GM23338 (cell line): Measurements from ENCODE around the gene DIAPH3. TPM values are rescaled to one million over a fixed set of nuclear protein-coding genes. Genes with fewer than 3 reads are reported as not detected.

Source experiments
- ATAC-seq: fragments of 200-7000 bp; cut with Tn5 transposase; 3 replicates; pipeline ENCODE4 v1.9.1; 2020
- DNase-seq: peaks from one replicate; pipeline ENCODE4 v3.0.0-alpha.2; 2015; ENCODE audit warnings: low spot score
- H2AFZ ChIP-seq: fragments of 200-600 bp; sonication (generic); 2 replicates; pipeline ENCODE4 v1.8.0; 2016; ENCODE audit warnings: antibody characterized with exemption, mild to moderate bottlenecking, moderate library complexity
- H3F3A ChIP-seq: fragments of 200-600 bp; sonication (generic); replicated peaks from 2 replicates; pipeline ENCODE4 v1.8.0; 2017; ENCODE audit warnings: antibody characterized with exemption, mixed run types, low read depth
- H3K27ac ChIP-seq: fragments of 200-600 bp; sonication (generic); 2 replicates; pipeline ENCODE4 v1.6.1; 2016; ENCODE audit warnings: low read depth
- H3K27me3 ChIP-seq: fragments of 200-600 bp; sonication (generic); 2 replicates; pipeline ENCODE4 v1.8.0; 2016; ENCODE audit warnings: mild to moderate bottlenecking, mixed run types, moderate library complexity; ENCODE audit not compliant: insufficient read depth
- H3K36me3 ChIP-seq: fragments of 200-600 bp; sonication (generic); 2 replicates; pipeline ENCODE4 v1.8.0; 2016; ENCODE audit warnings: mild to moderate bottlenecking; ENCODE audit not compliant: insufficient read depth
- H3K4me1 ChIP-seq: fragments of 200-600 bp; sonication (generic); 2 replicates; pipeline ENCODE4 v1.8.0; 2016; ENCODE audit warnings: mild to moderate bottlenecking, moderate library complexity; ENCODE audit not compliant: insufficient read depth
- H3K4me2 ChIP-seq: fragments of 200-600 bp; sonication (generic); 2 replicates; pipeline ENCODE4 v1.7.1; 2017; ENCODE audit warnings: mixed run types
- H3K4me3 ChIP-seq: fragments of 200-600 bp; sonication (generic); 2 replicates; pipeline ENCODE4 v1.6.1; 2016; ENCODE audit warnings: mixed run types
- H3K79me2 ChIP-seq: fragments of 200-600 bp; sonication (generic); replicated peaks from 2 replicates; pipeline ENCODE4 v1.8.0; 2017; ENCODE audit warnings: mild to moderate bottlenecking; ENCODE audit not compliant: insufficient read depth
- H3K9me2 ChIP-seq: fragments of 200-600 bp; sonication (generic); 2 replicates; pipeline ENCODE4 v1.8.0; 2017; ENCODE audit not compliant: insufficient read depth
- H4K20me1 ChIP-seq: fragments of 200-600 bp; sonication (generic); replicated peaks from 2 replicates; pipeline ENCODE4 v1.8.0; 2017; ENCODE audit warnings: mild to moderate bottlenecking; ENCODE audit not compliant: insufficient read depth
- H3K27ac Mint-ChIP-seq: 2 replicates; pipeline ENCODE4 v1.8.0; 2020; ENCODE audit warnings: inconsistent platforms, mild to moderate bottlenecking, moderate library complexity, mixed read lengths
- H3K27me3 Mint-ChIP-seq: 3 replicates; pipeline ENCODE4 v1.8.0; 2022; ENCODE audit warnings: low read depth, mild to moderate bottlenecking, moderate library complexity, mixed read lengths, inconsistent platforms; ENCODE audit not compliant: insufficient read depth, poor library complexity
- H3K36me3 Mint-ChIP-seq: 3 replicates; pipeline ENCODE4 v1.8.0; 2021; ENCODE audit warnings: low read depth, mild to moderate bottlenecking, inconsistent platforms, moderate library complexity, mixed read lengths
- H3K4me1 Mint-ChIP-seq: 3 replicates; pipeline ENCODE4 v1.8.0; 2020; ENCODE audit warnings: mild to moderate bottlenecking, inconsistent platforms, mixed read lengths
- H3K4me3 Mint-ChIP-seq: 3 replicates; pipeline ENCODE4 v1.8.0; 2021; ENCODE audit warnings: moderate library complexity, mild to moderate bottlenecking, inconsistent platforms, mixed read lengths
- H3K9me3 Mint-ChIP-seq: 3 replicates; pipeline ENCODE4 v1.8.0; 2020; ENCODE audit warnings: moderate library complexity, mild to moderate bottlenecking, inconsistent platforms, mixed read lengths
- CREB1 ChIP-seq: fragments of 250-450 bp; sonication (Bioruptor Pico); IDR thresholded peaks from 2 replicates; pipeline ENCODE4 v1.5.0; 2020; ENCODE audit warnings: low read depth, mild to moderate bottlenecking, moderate library complexity
- EZH2 ChIP-seq: fragments of 200-600 bp; sonication (generic); IDR thresholded peaks from one replicate; pipeline ENCODE4 v1.8.0; 2017; ENCODE audit warnings: antibody characterized with exemption, mild to moderate bottlenecking, low read depth; ENCODE audit not compliant: unreplicated experiment
- EZH2phosphoT487 ChIP-seq: fragments of 200-600 bp; sonication (generic); IDR thresholded peaks from one replicate; pipeline ENCODE4 v1.8.1; 2018; ENCODE audit warnings: antibody characterized with exemption; ENCODE audit not compliant: unreplicated experiment
- JUNB ChIP-seq: IDR thresholded peaks from one replicate; pipeline ENCODE4 v1.6.1; 2016; ENCODE audit warnings: antibody characterized with exemption; ENCODE audit not compliant: unreplicated experiment
- NANOG ChIP-seq: IDR thresholded peaks from 2 replicates; pipeline ENCODE4 v1.6.1; 2016; ENCODE audit warnings: antibody characterized with exemption, borderline replicate concordance
- POLR2AphosphoS5 ChIP-seq: IDR thresholded peaks from 2 replicates; pipeline ENCODE4 v1.6.1; 2016; ENCODE audit warnings: antibody characterized with exemption, low read depth
- ZNF114 ChIP-seq: fragments of 250-450 bp; sonication (Bioruptor Pico); IDR thresholded peaks from 2 replicates; pipeline ENCODE4 v1.5.0; 2020; ENCODE audit warnings: mild to moderate bottlenecking, moderate library complexity
- ZNF331 ChIP-seq: fragments of 250-450 bp; sonication (Bioruptor Pico); IDR thresholded peaks from 2 replicates; pipeline ENCODE4 v1.5.0; 2020; ENCODE audit warnings: low read depth, mild to moderate bottlenecking, moderate library complexity
- polyA plus RNA-seq: library from polyadenylated mRNA; unstranded; fragments of >200 nt; fragmentation: Nextera tagmentation; extraction: Ambion mirVana; gene quantifications from 2 replicates; pipeline ENCODE4 v1.2.1, GENCODE V29; 2016
- total RNA-seq: library from RNA; depleted of rRNA; stranded (reverse); fragments of >200 nt; shearing (Covaris generic); gene quantifications from 2 replicates; pipeline ENCODE4 v1.2.3, GENCODE V29; 2014
- TF ChIP-seq, protein P1 (sequence below): IDR thresholded peaks from 2 replicates; pipeline ENCODE4 v1.6.1; 2016; ENCODE audit warnings: antibody characterized with exemption
- TF ChIP-seq, protein P2 (sequence below), 2 experiments: fragments of 200-600 bp in 1 of 2; sonication (generic) in 1 of 2; conservative IDR thresholded peaks; 2 replicates each; pipeline versions ENCODE4 v1.5.1 to v1.6.1; 2016 to 2017; ENCODE audit warnings: antibody characterized with exemption in 2 of 2, low read depth in 2 of 2, mild to moderate bottlenecking in 2 of 2, moderate library complexity in 1 of 2
- TF ChIP-seq, protein P3 (sequence below): fragments of 250-450 bp; sonication (Bioruptor Pico); IDR thresholded peaks from 2 replicates; pipeline ENCODE4 v1.5.0; 2020; ENCODE audit warnings: mild to moderate bottlenecking, moderate library complexity

The DIAPH3 gene
- total and polyA plus RNA-seq, 2 experiments from 2014 or later: 23.4 to 30.2 TPM

DNA sequence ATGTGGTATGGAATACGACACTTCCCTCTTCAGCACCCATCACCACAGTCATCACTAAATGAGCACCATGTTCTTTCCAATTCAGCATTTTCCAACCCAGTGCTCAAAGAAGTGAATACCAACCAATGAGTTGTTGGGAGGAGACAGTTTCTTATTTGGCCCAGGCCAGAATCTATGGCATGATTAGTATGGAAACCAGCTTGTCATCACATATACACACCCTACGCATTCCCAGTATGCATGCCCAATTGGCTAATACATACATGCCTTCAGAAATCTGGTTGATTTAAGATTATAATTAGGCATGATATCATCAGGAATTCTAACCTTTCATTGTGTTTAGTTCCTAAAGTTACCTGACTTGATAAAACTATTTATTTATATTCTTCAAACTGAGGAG, 430.0 kb downstream of the DIAPH3 start:
- H3K27ac ChIP-seq: no peak overlapping the region
- Mint-ChIP-seq H3K4me3 (no peak overlapping the region), H3K36me3 (no peaks in the 10 kb centered on the region), H3K9me3 (no peaks in the 10 kb centered on the region), H3K27ac (no peak overlapping the region), H3K27me3 (no peaks in the 10 kb centered on the region), H3K4me1 (peaks cover 3% of the 10 kb centered on the region; the same call in 2 of the 3 replicates)
- H3K4me1 ChIP-seq: no peaks in the 10 kb centered on the region
- no peaks in the 10 kb centered on the region for H3K27me3 ChIP-seq
- H3K4me2 ChIP-seq: no peak overlapping the region
- no peaks in the 10 kb centered on the region for H3K9me2 ChIP-seq
- DNase-seq (no peak), ATAC-seq (no peak)
- H3K79me2 ChIP-seq: no peaks in the 10 kb centered on the region
- no peak overlapping the region for H3K4me3 ChIP-seq
- H3K36me3 ChIP-seq: no peaks in the 10 kb centered on the region
- TF ChIP-seq CREB1 (CRISPR knock-in tag): no peak
- TF ChIP-seq ZNF114: no peak
- TF ChIP-seq EZH2: no peak
- TF ChIP-seq EZH2phosphoT487: no peak
- no peak for TF ChIP-seq POLR2AphosphoS5
- TF ChIP-seq JUNB: no peak
- H2AFZ ChIP-seq: no peak overlapping the region
- no peaks in the 10 kb centered on the region for H3F3A ChIP-seq
- no peaks in the 10 kb centered on the region for H4K20me1 ChIP-seq

DNA sequence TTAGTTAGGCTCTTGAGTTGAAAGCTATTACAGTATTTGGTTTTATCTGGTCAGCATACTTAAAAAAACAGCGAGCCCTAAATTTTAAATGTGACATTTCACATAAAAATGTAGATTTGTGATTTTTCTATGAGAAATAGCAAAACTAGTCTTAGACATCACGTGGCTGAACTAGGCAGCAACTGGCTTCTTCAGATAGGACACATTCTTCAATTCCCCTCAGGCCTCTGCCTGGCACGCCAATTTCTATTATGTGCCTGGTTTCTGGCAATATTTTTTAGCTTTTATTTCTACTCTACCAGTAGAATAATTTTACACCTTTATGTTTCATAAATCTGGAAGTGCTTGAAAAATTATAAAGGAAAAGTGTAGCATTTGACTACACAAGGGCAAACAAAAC, 433.7 kb downstream of the DIAPH3 start:
- Histone ChIP-seq H3K4me3 (no peak overlapping the region), H3K36me3 (no peaks in the 10 kb centered on the region), H2AFZ (no peak overlapping the region), H3F3A (no peaks in the 10 kb centered on the region), H3K4me1 (no peaks in the 10 kb centered on the region), H3K9me2 (no peaks in the 10 kb centered on the region), H4K20me1 (no peaks in the 10 kb centered on the region), H3K27ac (no peak overlapping the region), H3K4me2 (no peak overlapping the region), H3K27me3 (no peaks in the 10 kb centered on the region), H3K79me2 (no peaks in the 10 kb centered on the region)
- ATAC-seq (no peak), DNase-seq (no peak)
- Mint-ChIP-seq H3K4me3 (no peak overlapping the region), H3K36me3 (no peaks in the 10 kb centered on the region), H3K27me3 (no peaks in the 10 kb centered on the region), H3K4me1 (peaks cover 3% of the 10 kb centered on the region; the same call in 1 of the 3 replicates), H3K27ac (no peak overlapping the region), H3K9me3 (no peaks in the 10 kb centered on the region)
- TF ChIP-seq ZNF331 (CRISPR knock-in tag): no peak
- TF ChIP-seq, protein P1, sequence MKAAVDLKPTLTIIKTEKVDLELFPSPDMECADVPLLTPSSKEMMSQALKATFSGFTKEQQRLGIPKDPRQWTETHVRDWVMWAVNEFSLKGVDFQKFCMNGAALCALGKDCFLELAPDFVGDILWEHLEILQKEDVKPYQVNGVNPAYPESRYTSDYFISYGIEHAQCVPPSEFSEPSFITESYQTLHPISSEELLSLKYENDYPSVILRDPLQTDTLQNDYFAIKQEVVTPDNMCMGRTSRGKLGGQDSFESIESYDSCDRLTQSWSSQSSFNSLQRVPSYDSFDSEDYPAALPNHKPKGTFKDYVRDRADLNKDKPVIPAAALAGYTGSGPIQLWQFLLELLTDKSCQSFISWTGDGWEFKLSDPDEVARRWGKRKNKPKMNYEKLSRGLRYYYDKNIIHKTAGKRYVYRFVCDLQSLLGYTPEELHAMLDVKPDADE: no peak
- TF ChIP-seq, protein P2, sequence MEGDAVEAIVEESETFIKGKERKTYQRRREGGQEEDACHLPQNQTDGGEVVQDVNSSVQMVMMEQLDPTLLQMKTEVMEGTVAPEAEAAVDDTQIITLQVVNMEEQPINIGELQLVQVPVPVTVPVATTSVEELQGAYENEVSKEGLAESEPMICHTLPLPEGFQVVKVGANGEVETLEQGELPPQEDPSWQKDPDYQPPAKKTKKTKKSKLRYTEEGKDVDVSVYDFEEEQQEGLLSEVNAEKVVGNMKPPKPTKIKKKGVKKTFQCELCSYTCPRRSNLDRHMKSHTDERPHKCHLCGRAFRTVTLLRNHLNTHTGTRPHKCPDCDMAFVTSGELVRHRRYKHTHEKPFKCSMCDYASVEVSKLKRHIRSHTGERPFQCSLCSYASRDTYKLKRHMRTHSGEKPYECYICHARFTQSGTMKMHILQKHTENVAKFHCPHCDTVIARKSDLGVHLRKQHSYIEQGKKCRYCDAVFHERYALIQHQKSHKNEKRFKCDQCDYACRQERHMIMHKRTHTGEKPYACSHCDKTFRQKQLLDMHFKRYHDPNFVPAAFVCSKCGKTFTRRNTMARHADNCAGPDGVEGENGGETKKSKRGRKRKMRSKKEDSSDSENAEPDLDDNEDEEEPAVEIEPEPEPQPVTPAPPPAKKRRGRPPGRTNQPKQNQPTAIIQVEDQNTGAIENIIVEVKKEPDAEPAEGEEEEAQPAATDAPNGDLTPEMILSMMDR (conservative IDR thresholded peaks at IDR 0.05; ENCODE audit: low read depth in 2 of 2): no peak
- TF ChIP-seq, protein P3, sequence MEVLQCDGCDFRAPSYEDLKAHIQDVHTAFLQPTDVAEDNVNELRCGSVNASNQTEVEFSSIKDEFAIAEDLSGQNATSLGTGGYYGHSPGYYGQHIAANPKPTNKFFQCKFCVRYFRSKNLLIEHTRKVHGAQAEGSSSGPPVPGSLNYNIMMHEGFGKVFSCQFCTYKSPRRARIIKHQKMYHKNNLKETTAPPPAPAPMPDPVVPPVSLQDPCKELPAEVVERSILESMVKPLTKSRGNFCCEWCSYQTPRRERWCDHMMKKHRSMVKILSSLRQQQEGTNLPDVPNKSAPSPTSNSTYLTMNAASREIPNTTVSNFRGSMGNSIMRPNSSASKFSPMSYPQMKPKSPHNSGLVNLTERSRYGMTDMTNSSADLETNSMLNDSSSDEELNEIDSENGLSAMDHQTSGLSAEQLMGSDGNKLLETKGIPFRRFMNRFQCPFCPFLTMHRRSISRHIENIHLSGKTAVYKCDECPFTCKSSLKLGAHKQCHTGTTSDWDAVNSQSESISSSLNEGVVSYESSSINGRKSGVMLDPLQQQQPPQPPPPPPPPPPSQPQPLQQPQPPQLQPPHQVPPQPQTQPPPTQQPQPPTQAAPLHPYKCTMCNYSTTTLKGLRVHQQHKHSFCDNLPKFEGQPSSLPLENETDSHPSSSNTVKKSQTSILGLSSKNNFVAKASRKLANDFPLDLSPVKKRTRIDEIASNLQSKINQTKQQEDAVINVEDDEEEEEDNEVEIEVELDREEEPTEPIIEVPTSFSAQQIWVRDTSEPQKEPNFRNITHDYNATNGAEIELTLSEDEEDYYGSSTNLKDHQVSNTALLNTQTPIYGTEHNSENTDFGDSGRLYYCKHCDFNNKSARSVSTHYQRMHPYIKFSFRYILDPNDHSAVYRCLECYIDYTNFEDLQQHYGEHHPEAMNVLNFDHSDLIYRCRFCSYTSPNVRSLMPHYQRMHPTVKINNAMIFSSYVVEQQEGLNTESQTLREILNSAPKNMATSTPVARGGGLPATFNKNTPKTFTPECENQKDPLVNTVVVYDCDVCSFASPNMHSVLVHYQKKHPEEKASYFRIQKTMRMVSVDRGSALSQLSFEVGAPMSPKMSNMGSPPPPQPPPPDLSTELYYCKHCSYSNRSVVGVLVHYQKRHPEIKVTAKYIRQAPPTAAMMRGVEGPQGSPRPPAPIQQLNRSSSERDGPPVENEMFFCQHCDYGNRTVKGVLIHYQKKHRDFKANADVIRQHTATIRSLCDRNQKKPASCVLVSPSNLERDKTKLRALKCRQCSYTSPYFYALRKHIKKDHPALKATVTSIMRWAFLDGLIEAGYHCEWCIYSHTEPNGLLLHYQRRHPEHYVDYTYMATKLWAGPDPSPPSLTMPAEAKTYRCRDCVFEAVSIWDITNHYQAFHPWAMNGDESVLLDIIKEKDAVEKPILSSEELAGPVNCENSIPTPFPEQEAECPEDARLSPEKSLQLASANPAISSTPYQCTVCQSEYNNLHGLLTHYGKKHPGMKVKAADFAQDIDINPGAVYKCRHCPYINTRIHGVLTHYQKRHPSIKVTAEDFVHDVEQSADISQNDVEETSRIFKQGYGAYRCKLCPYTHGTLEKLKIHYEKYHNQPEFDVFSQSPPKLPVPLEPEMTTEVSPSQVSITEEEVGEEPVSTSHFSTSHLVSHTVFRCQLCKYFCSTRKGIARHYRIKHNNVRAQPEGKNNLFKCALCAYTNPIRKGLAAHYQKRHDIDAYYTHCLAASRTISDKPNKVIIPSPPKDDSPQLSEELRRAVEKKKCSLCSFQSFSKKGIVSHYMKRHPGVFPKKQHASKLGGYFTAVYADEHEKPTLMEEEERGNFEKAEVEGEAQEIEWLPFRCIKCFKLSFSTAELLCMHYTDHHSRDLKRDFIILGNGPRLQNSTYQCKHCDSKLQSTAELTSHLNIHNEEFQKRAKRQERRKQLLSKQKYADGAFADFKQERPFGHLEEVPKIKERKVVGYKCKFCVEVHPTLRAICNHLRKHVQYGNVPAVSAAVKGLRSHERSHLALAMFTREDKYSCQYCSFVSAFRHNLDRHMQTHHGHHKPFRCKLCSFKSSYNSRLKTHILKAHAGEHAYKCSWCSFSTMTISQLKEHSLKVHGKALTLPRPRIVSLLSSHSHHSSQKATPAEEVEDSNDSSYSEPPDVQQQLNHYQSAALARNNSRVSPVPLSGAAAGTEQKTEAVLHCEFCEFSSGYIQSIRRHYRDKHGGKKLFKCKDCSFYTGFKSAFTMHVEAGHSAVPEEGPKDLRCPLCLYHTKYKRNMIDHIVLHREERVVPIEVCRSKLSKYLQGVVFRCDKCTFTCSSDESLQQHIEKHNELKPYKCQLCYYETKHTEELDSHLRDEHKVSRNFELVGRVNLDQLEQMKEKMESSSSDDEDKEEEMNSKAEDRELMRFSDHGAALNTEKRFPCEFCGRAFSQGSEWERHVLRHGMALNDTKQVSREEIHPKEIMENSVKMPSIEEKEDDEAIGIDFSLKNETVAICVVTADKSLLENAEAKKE: no peak
- TF ChIP-seq JUNB: no peak
- no peak for TF ChIP-seq NANOG
- no peak for TF ChIP-seq ZNF114
